Measurements from ENCODE around the gene FHDC1. TPM values are rescaled to one million over a fixed set of nuclear protein-coding genes. Genes with fewer than 3 reads are reported as not detected.

The FHDC1 gene
- total RNA-seq, 4 donors from 2014 or later: 0.96 to 2.0 (median 1.2) TPM

DNA sequence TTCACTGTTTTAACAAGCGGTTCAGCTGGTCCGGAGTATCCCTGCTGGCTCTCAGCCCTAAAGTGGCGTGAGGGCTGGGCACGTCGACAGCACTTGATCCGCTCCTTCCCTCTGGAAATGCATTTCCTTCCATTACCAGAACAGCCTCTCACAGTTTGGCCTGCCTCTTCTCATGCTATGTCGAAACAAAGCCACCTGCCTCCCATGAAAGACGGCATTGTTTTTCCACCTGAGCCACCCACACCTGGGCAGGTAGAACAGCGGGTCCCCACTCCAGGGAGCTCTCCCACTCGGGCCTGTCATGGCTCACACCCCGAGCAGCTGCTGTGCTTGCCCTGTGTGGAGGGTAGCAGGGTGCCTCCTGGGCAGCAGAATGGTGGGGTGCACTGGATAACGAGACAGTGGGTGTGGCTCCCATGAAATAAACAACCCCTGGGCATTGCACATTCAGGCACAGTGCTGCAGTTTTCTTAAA, 86.2 kb downstream of the FHDC1 start:
- DNase-seq (ENCODE audit: low spot score) (no peak), ATAC-seq (ENCODE audit: low FRiP score) (no peak)
- TF ChIP-seq, protein P1, sequence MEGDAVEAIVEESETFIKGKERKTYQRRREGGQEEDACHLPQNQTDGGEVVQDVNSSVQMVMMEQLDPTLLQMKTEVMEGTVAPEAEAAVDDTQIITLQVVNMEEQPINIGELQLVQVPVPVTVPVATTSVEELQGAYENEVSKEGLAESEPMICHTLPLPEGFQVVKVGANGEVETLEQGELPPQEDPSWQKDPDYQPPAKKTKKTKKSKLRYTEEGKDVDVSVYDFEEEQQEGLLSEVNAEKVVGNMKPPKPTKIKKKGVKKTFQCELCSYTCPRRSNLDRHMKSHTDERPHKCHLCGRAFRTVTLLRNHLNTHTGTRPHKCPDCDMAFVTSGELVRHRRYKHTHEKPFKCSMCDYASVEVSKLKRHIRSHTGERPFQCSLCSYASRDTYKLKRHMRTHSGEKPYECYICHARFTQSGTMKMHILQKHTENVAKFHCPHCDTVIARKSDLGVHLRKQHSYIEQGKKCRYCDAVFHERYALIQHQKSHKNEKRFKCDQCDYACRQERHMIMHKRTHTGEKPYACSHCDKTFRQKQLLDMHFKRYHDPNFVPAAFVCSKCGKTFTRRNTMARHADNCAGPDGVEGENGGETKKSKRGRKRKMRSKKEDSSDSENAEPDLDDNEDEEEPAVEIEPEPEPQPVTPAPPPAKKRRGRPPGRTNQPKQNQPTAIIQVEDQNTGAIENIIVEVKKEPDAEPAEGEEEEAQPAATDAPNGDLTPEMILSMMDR (IDR thresholded peaks at IDR 0.05): no peak

DNA sequence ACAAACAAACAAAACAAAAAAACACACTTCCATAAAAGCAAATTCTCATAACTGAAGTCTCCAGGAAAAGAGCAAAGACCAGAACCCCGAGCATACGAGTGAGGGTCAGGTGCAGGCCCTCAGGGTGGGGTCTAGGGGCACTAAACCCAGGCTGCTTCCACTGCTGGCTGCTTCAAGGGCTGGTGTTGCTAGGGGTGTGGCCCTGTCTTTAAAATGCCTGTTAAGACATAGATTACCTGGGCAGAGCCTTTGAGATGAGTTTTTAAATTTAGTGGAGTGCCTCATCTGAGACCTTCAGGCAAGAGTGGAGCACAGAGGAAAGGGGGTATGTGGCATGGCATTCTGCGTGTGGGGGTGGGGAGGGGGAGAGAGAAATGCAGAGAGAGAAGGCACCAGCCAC, 87.0 kb downstream of the FHDC1 start:
- TF ChIP-seq, protein P1 (IDR thresholded peaks at IDR 0.05): no peak
- DNase-seq (ENCODE audit: low spot score): no peak
- no peak for ATAC-seq (ENCODE audit: low FRiP score)

DNA sequence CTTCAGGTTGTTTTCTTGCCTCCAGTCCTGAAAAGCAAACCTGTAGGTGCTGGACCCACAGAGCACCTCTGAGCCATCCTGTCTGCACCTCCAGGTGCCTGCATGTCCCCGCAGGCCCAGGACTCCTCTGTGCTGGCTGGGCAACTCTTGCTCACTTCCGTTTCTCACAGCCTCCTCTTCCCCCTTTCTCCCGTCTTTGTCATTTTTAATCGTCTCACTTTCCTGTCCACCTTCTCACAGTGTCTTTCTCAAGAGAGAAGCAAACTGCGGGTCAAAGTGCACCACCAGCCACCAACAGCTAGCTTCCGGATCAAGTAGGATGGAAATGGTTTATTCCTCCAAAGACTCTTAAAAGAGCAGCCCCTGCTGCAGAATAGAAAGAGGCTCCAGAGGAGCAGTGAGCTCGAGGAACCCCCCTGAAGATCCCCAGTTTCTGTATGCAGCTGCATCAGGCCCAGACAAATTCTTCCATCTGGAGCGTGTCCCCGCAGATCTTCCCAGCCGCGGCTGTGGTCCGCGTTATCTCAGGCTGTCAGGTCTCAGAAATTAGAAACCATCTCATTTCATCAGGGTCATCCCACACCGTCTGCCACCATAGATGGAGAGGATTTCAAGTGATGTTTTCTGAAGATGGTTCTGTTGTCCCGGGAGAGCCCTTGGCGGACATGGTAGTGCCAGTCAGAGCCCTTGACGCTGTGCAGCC, 87.7 kb downstream of the FHDC1 start:
- ATAC-seq (ENCODE audit: low FRiP score) (no peak), DNase-seq (ENCODE audit: low spot score) (no peak)
- TF ChIP-seq, protein P1 (IDR thresholded peaks at IDR 0.05): no peak

DNA sequence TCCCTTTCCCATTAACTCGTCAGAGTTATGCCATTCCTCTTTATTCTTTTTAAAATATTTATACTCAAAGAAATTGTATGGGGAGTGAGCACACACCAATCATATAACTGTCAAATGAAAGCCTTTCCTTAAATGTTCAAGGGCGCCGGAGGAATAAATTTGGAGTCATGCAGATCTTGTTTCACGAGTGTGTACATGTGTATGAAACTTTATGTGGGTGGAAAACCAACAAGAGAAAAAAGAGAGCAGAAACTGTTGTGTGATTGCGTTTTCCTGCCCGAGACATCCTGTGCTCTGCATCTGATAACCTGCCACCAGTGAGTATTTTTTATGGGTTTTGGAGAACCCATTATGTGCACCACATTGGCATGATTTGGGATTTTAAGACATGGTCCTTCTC, 88.3 kb downstream of the FHDC1 start:
- DNase-seq (ENCODE audit: low spot score): no peak
- TF ChIP-seq, protein P1 (IDR thresholded peaks at IDR 0.05): no peak

DNA sequence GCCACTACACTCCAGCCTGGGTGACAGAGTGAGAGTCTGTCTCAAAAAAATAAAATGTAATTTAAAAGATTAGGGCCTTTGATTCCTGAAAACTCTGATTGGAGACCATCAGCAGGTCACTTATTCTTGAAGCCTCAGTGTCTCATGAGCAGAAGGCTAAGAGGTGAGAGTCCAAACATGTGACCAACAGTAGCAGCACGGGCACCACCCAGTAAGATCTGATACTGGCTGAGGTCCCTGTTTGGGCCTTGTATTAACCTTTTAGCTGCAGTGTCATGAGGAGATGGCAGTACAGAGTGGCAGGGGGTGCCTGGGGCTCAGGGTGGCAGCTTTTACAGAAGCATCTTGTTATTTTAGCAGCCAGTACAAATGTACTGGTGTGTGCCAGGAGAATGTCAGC, 89.3 kb downstream of the FHDC1 start:
- TF ChIP-seq, protein P1 (IDR thresholded peaks at IDR 0.05): no peak
- DNase-seq (ENCODE audit: low spot score): no peak
- no peak for ATAC-seq (ENCODE audit: low FRiP score)

More for the DNA sequence above, 88.3 kb downstream of the FHDC1 start:
- no peak for ATAC-seq (ENCODE audit: low FRiP score)

DNA sequence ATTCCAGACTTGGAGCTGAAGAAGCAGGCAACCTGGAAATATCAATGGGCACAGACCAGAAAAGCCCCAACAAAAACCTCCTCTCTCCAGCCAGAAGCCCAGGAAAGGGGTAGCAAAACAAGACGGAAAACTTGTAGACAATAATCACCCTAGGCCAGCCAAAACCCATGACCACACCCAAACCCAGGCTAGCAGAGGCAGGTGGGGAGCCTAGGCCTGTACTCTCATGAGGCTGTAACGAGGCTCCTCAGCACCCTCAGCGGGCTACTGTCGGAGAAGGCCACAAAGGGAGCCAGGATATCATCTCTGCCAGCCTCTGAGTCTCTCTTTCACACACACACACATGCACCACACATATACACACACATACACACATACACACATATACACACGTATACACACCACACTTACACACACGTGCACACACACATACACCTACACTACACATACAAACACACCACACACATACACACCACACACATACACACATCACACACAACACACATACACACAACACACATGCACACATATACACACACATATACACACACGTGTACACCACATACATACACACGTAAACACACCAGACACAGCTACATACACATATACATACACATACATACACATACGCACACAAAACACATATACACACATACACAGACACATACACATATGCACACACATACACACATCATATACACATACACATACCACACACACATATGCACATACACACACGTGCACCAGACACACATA, 90.6 kb downstream of the FHDC1 start:
- DNase-seq (ENCODE audit: low spot score) (no peak), ATAC-seq (ENCODE audit: low FRiP score) (no peak)
- TF ChIP-seq, protein P1 (IDR thresholded peaks at IDR 0.05): no peak

Data from omental fat pad (tissue), 4 donors.